GM12878 (cell line): ENCODE measurements around the gene RAB11A. TPM values are rescaled to one million over a fixed set of nuclear protein-coding genes. Genes with fewer than 3 reads are reported as not detected.

Source experiments
- ATAC-seq: fragments of 200-7000 bp; cut with Tn5 transposase; 3 replicates; pipeline ENCODE4 v1.9.1; 2020; ENCODE audit warnings: mild to moderate bottlenecking, moderate library complexity
- BruUV-seq: library from RNA; stranded (reverse); fragments of 400-500 nt; replicated peaks from 2 replicates; lab custom pipeline; 2021; lab: Mats Ljungman, UMichigan
- CTCF ChIA-PET: fragments of 300-600 bp; sonication (Branson Sonifier 250); formaldehyde crosslinking; extraction: SDS; loops from one replicate; lab custom pipeline; 2021; ENCODE audit warnings: inconsistent platforms; lab: Yijun Ruan, JAX
- POLR2A ChIA-PET: fragments of 350-600 bp; formaldehyde crosslinking; extraction: SDS; loops from one replicate; lab custom pipeline; 2021; ENCODE audit warnings: inconsistent platforms; lab: Charles Lee
- RAD21 ChIA-PET: fragments of 300-600 bp; sonication (Branson Sonifier 250); formaldehyde crosslinking; loops from one replicate; lab custom pipeline; 2023; ENCODE audit warnings: antibody characterized with exemption; ENCODE audit not compliant: unreplicated experiment; lab: Charles Lee
- SMC1A ChIA-PET: fragments of 300-600 bp; sonication (Branson Sonifier 250); formaldehyde crosslinking; loops from one replicate; lab custom pipeline; 2023; ENCODE audit not compliant: unreplicated experiment, uncharacterized antibody; lab: Charles Lee
- DNase-seq: peaks from one replicate; pipeline ENCODE4 v3.0.0-alpha.2; 2011; ENCODE audit warnings: low read depth, low spot score
- FAIRE-seq: peaks from 3 replicates; lab custom pipeline; 2011; peaks lifted over from hg19 to GRCh38; lab: Jason Lieb, UNC
- H2AFZ ChIP-seq: 2 replicates; pipeline ENCODE4 v1.6.0; 2011; ENCODE audit warnings: low read depth, low read length, control low read depth; ENCODE audit not compliant: control insufficient read depth
- H3K27ac ChIP-seq: 2 replicates; pipeline ENCODE4 v1.5.1; 2011; ENCODE audit warnings: control low read depth; ENCODE audit not compliant: control insufficient read depth, insufficient read depth
- H3K27me3 ChIP-seq, 2 experiments: replicated peaks in 1 of 2; 2 replicates each; pipeline versions ENCODE4 v1.6.0 to v1.6.1; 2011; ENCODE audit warnings: low read length in 1 of 2; ENCODE audit not compliant: control insufficient read depth in 2 of 2, insufficient read depth in 2 of 2
- H3K36me3 ChIP-seq, 2 experiments: 2 replicates each; pipeline ENCODE4 v1.5.1; 2011; ENCODE audit warnings: low read length in 1 of 2; ENCODE audit not compliant: control insufficient read depth in 2 of 2, insufficient read depth in 2 of 2
- H3K4me1 ChIP-seq: 2 replicates; pipeline ENCODE4 v1.6.1; 2011; ENCODE audit warnings: mild to moderate bottlenecking, low read length, moderate library complexity, mixed read lengths; ENCODE audit not compliant: control insufficient read depth, insufficient read depth
- H3K4me2 ChIP-seq: 2 replicates; pipeline ENCODE4 v1.6.0; 2011; ENCODE audit warnings: control low read depth; ENCODE audit not compliant: control insufficient read depth, insufficient read depth
- H3K4me3 ChIP-seq: fragments of 200-600 bp; sonication (generic); 2 replicates; pipeline ENCODE4 v1.5.1; 2016
- H3K79me2 ChIP-seq: 2 replicates; pipeline ENCODE4 v1.6.0; 2011; ENCODE audit warnings: low read length; ENCODE audit not compliant: control insufficient read depth, insufficient read depth
- H3K9ac ChIP-seq: 2 replicates; pipeline ENCODE4 v1.8.0; 2011; ENCODE audit warnings: low read length, control low read depth, mixed read lengths; ENCODE audit not compliant: control insufficient read depth, insufficient read depth
- H3K9me3 ChIP-seq: replicated peaks from 3 replicates; pipeline ENCODE4 v1.5.1; 2011; ENCODE audit warnings: mild to moderate bottlenecking, low read length; ENCODE audit not compliant: control insufficient read depth, insufficient read depth
- H4K20me1 ChIP-seq: 2 replicates; pipeline ENCODE4 v1.6.0; 2011; ENCODE audit not compliant: control insufficient read depth, insufficient read depth
- ATF7 ChIP-seq: fragments of 450-650 bp; IDR thresholded peaks from 2 replicates; pipeline ENCODE4 v1.6.1; 2016; ENCODE audit warnings: low read depth, mild to moderate bottlenecking
- BACH1 ChIP-seq: fragments of 450-650 bp; IDR thresholded peaks from 2 replicates; pipeline ENCODE4 v1.6.1; 2017; ENCODE audit warnings: mild to moderate bottlenecking, borderline replicate concordance
- BHLHE40 ChIP-seq, 2 experiments: fragments of 450-650 bp in 1 of 2; IDR thresholded peaks; 2 replicates each; pipeline ENCODE4 v1.6.1; 2011 to 2017; ENCODE audit warnings: low read depth in 2 of 2, borderline replicate concordance in 1 of 2, improper control_type of control experiment in 1 of 2, low read length in 1 of 2, mild to moderate bottlenecking in 1 of 2
- CEBPB ChIP-seq, 2 experiments: fragments of 150-350 bp in 1 of 2; IDR thresholded peaks; 2 replicates each; pipeline ENCODE4 v1.6.1; 2012 to 2014; ENCODE audit warnings: low read depth in 2 of 2, low read length in 2 of 2, borderline replicate concordance in 1 of 2, inconsistent platforms in 1 of 2
- FOS ChIP-seq: IDR thresholded peaks from 3 replicates; pipeline ENCODE4 v1.6.1; 2011; ENCODE audit warnings: borderline replicate concordance; ENCODE audit not compliant: insufficient read length; ENCODE audit errors: extremely low read depth
- JUND ChIP-seq: IDR thresholded peaks from 2 replicates; pipeline ENCODE4 v1.6.1; 2012; ENCODE audit warnings: low read depth, mild to moderate bottlenecking, low read length, improper control_type of control experiment, moderate library complexity
- NFYA ChIP-seq: IDR thresholded peaks from 2 replicates; pipeline ENCODE4 v1.6.1; 2011; ENCODE audit warnings: low read depth, mild to moderate bottlenecking, low read length, improper control_type of control experiment, borderline replicate concordance
- RBBP5 ChIP-seq: fragments of 200-600 bp; sonication (generic); conservative IDR thresholded peaks from 2 replicates; pipeline ENCODE4 v1.6.1; 2016
- SP1 ChIP-seq: IDR thresholded peaks from one replicate; pipeline ENCODE4 v1.6.1; 2011; ENCODE audit warnings: low read depth, low read length
- SUZ12 ChIP-seq: fragments of 200-600 bp; sonication (generic); IDR thresholded peaks from one replicate; pipeline ENCODE4 v1.6.1; 2018; ENCODE audit warnings: antibody characterized with exemption, mild to moderate bottlenecking; ENCODE audit not compliant: unreplicated experiment
- ZNF274 ChIP-seq: IDR thresholded peaks from one replicate; pipeline ENCODE4 v1.8.0; 2011; ENCODE audit not compliant: insufficient read length, insufficient read depth
- WGBS: methylation state at CpG from one replicate; pipeline ENCODE4 v1.1.6; 2016; ENCODE audit warnings: low lambda C conversion rate; ENCODE audit not compliant: insufficient replicate concordance, insufficient coverage; ENCODE audit errors: missing lambda C conversion rate; 5-methylcytosine and 5-hydroxymethylcytosine counted together
- in situ Hi-C: fragments of 300-500 bp; cut with MboI; formaldehyde crosslinking; loops from 9 replicates; pipeline ENCODE4 v1.14.3; 2018; ENCODE audit warnings: mixed read lengths
- intact Hi-C: fragments of 100-400 bp; cut with micrococcal nuclease; formaldehyde crosslinking; loops from one replicate; pipeline ENCODE4 v1.14.2; 2022; ENCODE audit not compliant: unreplicated experiment
- polyA plus RNA-seq, 11 experiments: library from polyadenylated mRNA; depleted of rRNA in 4 of 11; unstranded in 6 of 11; stranded (reverse) in 5 of 11; fragments of >200 nt; fragmentation: Nextera tagmentation in 4 of 11; fragmentation: Illumina TruSeq in 1 of 11; extraction: Ambion mirVana in 4 of 11; extraction: Trizol in 1 of 11; gene quantifications; 1 replicate in 1 of 11; 2 replicates in 10 of 11; pipeline versions ENCODE4 v1.2.1 to v1.2.3, GENCODE V29; 2011 to 2016; ENCODE audit warnings: inconsistent platforms in 2 of 11, missing spikeins in 2 of 11, low read depth in 1 of 11
- total RNA-seq, 4 experiments: library from RNA; depleted of rRNA in 3 of 4; stranded (reverse); fragments of >200 nt in 3 of 4; fragmentation: Illumina TruSeq in 1 of 4; extraction: Trizol in 1 of 4; gene quantifications; 2 replicates each; pipeline versions ENCODE4 v1.2.1 to v1.2.3, GENCODE V29; 2013 to 2021
- TF ChIP-seq, protein P1 (sequence below): IDR thresholded peaks from 2 replicates; pipeline ENCODE4 v1.6.1; 2011; ENCODE audit warnings: low read depth, low read length, improper control_type of control experiment, borderline replicate concordance

RAB11A gene
- total and polyA plus RNA-seq, 10 of the 15 experiments (the other 5 are each of a cell fraction or from before 2014, with no cell fraction given) = 128 to 387 (median 224) TPM

- 68% methylated on average over 4 of the region's 4 CpGs for WGBS
- TF ChIP-seq ATF7 (no peak), FOS (no peak), NFYA (no peak), SP1 (no peak), RBBP5 (no peak), BHLHE40 (IDR thresholded peaks at IDR 0.05; ENCODE audit: borderline replicate concordance in 1 of 2, low read depth in 2 of 2, low read length in 1 of 2) (no peak), JUND (no peak), CEBPB (IDR thresholded peaks at IDR 0.05; ENCODE audit: borderline replicate concordance in 1 of 2, low read depth in 2 of 2, low read length in 2 of 2) (no peak), BACH1 (no peak), ZNF274 (no peak), SUZ12 (no peak)
- TF ChIP-seq, protein P1, sequence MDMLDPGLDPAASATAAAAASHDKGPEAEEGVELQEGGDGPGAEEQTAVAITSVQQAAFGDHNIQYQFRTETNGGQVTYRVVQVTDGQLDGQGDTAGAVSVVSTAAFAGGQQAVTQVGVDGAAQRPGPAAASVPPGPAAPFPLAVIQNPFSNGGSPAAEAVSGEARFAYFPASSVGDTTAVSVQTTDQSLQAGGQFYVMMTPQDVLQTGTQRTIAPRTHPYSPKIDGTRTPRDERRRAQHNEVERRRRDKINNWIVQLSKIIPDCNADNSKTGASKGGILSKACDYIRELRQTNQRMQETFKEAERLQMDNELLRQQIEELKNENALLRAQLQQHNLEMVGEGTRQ = no peak
- CTCF ChIA-PET = interaction anchor here (2.1 kb wide), 1 partner anchor 15 kb away, joined by 8 read pairs; no protein-coding TSS in a partner anchor
Measured at GRCh38 chr15:65931221-65931620, 61.9 kb downstream of the RAB11A start.

More at GRCh38 chr15:65931221-65931620, 61.9 kb downstream of the RAB11A start:
- no peaks in the 10 kb centered on the region for H3K9me3 ChIP-seq
- no peak for DNase-seq
- FAIRE-seq = no peak
- H3K4me2 ChIP-seq = no peak overlapping the region
- RAD21 ChIA-PET = interaction anchor here (3.7 to 7.5 kb wide), 2 partner anchors 10 to 15 kb away, joined by 12 to 61 read pairs; no protein-coding TSS in a partner anchor
- H3K36me3 ChIP-seq = no peaks in the 10 kb centered on the region
- in situ Hi-C loops = no loop called here
- POLR2A ChIA-PET = interaction anchor here (1.0 to 4.6 kb wide), 2 partner anchors 10 to 14 kb away, joined by 3 to 20 read pairs; no protein-coding TSS in a partner anchor
- H3K27ac ChIP-seq = no peak overlapping the region
- no peak overlapping the region for H3K9ac ChIP-seq
- no peaks in the 10 kb centered on the region for H3K27me3 ChIP-seq
- H3K4me1 ChIP-seq = no peaks in the 10 kb centered on the region
- no TSS peak for BruUV-seq
- intact Hi-C loops = no loop called here
- no peaks in the 10 kb centered on the region for H4K20me1 ChIP-seq
- no peak for ATAC-seq
- no peak overlapping the region for H3K4me3 ChIP-seq
- no peak overlapping the region for H2AFZ ChIP-seq
- SMC1A ChIA-PET = interaction anchor here (2.2 to 8.0 kb wide), 2 partner anchors 10 to 15 kb away, joined by 7 to 65 read pairs; no protein-coding TSS in a partner anchor
- H3K79me2 ChIP-seq = no peaks in the 10 kb centered on the region
